GM19240 (cell line): ENCODE measurements around the gene PDE6H.

Experiments used
- DNase-seq: peaks from one replicate; pipeline ENCODE4 v3.0.0; 2011; ENCODE audit warnings: low spot score; ENCODE audit not compliant: insufficient read length

Gene PDE6H

DNA sequence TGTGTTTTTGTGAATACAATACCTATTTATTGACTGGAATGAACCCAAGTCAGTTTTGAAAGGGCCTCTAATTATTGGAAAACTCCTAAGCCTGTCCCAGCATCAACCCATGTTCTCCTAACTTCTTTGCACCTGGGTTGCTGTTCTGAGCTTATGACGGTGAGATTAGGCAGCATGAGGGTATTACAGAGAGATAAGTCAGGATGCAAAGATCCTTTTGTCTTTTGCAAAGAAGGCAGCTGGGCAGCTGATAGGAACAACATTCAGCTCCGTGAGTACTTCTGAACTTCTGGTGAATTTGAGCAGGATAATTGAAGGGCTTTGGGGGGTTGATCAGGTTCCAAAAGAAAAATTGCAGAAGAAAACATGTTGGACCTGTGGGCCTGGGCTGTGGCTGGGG, at the start of gene PDE6H:
Gene PDE6H, plus strand, starts transcription at position 227 of the 400 bp plus-strand sequence. CDS start 4,971 bp downstream, outside the sequence.
- DNase-seq: no peak

GRCh38 chr12:14923944-14924343, 48.9 kb upstream of the PDE6H start:
- no peak for DNase-seq

DNA sequence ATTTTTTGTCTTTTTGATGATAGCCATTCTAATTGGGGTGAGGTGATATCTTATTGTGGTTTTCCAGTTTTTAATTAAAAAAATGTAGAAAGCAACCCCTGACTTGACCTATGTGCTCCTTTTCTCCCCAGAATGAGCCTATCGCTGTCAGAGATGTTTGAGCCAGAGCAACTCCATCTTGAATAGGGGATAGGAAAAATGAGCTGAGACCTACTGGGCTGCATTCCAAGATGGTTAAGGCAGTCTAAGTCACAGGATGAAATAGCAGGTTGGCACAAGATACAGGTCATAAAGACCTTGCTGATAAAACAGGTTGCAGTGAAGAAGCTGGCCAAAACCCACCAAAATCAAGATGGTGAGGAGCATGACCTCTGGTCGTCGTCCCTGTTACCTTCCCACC, 48.3 kb upstream of the PDE6H start:
- DNase-seq: no peak

DNA sequence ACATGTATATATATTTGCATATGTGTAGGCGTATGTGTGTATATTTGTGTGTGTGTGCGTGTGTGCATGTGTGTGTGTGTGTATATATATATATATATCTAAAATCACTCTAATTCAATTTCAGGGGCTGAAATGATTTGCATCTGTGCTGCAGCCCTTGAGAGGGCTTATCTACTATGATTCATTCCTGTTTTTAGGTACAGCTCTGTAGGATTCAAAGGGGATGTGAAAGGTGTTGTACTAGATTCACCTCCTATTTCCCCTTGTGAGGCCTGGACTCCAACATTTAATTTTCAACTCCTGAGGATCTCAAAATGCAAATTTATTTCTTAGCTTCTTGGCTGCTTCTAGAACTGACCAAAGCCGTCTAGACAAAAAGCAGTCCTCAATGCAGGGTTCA, 45.6 kb upstream of the PDE6H start:
- DNase-seq: no peak

DNA sequence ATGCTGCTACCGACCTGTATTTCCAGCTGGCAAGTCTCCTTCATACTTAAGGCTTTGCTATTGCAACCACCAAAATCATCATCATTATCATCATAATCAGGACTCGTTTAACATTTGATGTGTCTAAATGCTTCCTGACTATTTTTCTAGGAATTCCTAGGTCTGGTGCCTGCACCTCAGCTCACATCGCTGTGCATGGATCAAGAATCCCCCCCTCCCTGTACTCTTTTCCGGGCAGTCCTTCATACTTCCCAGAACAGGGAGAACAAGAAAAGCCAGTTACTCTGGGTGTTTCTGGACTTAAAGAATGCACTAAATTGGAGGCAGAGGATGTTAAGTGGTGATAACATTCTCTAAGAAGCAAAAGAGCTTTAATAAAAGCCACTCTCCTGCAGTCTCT, 43.9 kb upstream of the PDE6H start:
- DNase-seq: no peak

DNA sequence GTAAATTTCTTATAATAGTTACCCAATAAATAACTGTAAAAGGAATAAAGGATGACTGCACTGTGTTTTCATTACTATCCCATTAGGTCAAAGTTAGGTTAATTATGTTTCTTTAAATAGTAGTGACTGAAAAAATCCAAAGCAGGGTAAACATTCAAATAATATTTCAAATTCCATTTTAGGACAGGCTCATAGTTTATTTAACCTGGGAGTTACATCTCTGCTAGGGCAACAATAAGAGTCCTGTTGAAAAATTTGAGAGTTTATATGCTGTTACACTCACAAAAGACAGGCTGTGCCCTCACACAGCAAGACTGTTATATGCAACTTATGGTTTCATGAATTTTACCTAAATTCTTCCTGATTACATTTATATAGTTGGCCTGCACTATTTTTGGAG, 42.5 kb upstream of the PDE6H start:
- no peak for DNase-seq

DNA sequence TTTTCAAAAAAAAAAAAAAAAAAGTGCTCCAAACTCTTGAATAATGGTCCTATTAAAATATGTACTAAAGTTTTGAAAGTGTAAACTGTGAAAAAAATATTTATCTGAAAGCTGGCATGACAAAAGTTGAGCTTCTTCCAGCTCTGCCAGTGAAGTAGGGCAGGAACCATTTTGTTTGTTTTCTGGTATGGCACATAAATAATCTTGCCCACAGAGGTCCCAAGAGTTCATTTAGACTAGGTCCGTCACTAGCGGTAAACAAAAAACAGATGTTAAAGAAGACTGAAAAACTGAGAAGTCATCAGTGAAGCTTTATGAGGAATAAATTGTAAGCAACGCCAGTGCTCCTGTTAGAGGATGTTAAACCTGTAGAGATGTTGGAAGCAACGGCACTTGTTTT, 41.5 kb upstream of the PDE6H start:
- no peak for DNase-seq

DNA sequence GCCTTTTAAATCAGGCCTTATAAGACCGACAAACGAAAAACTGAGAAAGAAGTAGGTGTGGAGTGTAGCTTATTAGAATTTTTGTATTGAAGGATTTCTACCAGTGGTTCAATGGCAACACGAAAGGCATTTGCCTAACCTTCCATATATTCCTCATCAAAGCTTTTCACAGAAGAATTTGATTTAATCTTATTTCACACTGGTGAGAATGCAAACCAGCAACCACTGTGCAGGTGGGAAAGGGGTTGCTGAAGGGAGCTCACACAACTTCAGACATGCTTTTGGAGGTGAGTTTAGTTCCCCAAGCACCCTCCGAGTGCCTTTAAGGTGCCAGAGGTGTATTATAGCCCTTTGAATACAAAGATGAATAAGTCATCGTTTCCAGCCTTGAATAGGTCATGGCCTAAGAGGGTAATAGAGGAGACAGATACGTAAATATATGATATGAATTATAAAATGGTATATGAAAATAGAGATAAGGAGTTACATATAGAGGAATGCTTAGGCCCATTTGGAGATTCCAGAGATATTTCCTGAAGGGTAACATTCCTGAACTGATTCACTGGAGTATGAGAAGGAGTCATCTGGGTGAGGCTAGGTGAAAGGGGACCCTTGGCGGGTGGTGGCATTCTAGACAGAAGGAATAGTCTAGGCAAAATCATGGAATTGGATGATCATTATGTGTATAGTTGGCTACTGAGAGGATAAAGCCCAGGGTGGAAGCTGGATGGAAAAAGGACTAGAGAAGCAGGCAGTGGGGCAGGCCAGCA, 40.9 kb upstream of the PDE6H start:
- DNase-seq: no peak

DNA sequence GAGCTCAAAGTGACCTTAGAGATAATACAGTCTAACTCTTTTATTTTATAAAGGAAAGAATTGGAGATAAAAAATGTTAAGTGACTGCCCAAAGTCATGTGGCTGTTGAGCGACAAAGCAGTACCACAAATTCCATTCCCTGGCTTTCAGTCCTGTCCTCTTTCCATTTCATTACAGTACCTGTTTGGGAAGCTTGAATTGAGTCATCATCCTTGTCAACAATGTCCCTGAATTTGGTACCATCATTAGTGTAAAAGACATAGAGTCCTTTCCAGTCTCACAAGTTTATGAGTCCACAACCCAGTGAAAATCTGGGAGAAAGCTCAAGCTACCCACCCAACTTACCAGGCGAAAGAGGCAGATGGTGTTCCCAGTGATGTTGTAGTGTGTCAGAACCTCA, 38.3 kb upstream of the PDE6H start:
- no peak for DNase-seq

- DNase-seq: no peak
Observed at GRCh38 chr12:14935031-14935430, 37.8 kb upstream of the PDE6H start.

DNA sequence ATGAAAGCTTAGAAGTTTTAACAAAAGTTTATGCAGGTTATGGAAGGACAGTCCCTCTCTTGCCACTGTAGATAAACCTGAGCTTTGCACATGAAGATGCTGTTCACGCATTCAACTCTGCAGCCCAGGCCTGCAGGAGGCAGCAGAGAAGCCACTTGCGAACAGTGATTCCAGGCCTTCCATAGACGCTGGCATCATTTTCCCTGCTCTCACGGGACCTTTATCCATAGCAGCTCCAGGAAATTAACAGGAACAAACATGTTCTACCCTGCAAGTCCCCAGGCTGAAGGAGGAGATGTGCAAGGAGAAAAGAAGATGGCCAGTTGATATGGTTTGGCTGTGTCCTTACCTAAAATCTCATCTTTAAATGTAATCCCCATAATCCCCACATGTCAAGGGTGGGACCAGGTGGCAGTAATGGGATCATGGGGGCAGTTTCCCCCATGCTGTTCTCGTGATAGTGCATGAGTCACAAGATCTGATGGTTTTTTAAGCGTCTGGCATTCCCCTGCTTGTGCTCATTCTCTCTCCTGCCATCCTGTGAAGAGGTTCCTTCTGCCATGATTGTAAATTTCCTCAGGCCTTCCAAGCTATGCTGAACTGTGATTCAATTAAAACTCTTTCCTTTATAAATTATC, 36.5 kb upstream of the PDE6H start:
- DNase-seq: no peak

GRCh38 chr12:14937014-14937413, 35.8 kb upstream of the PDE6H start:
- no peak for DNase-seq

DNA sequence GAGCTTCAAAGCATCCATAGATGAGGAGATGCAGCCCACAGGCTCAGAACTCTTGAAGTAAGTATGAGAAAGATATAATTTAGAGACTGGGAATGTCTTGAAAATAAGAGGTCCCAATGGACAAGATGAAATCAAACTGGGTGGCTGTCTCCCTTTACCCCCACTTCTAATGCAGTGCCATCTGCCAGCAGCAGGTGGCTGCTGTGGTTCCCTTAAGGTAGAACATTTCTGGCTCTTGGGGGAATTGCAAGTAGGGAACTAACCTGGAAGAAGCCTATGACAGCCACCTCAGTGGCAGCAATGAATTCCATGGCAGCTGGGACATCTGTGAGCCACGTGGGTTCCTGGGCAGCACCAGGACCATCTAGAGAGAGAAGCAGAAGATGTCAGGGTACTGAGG, 35.2 kb upstream of the PDE6H start:
- DNase-seq: no peak

DNA sequence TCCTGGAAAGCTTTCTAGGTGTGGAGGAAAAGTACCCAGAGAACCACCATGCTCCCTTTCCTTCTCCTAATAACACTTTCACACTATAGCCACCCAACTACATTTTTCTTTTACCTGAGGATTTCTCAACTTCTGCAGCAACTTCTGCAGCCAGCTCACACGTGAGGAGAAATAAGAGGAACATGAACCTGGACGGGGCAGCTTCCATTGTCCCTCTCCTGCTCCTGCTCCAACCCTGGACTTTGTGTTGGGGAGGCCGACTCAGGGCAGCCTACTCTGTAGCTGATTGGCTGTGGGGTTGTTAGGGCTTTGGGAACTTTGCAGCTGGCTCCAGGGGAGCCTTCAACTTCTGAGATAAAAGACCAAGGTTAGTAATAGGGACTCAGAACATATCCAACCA, 34.5 kb upstream of the PDE6H start, which contains the start of gene ERP27:
Gene ERP27, minus strand, starts transcription at position 237 of the 400 bp plus-strand sequence. Its CDS starts 29 bp downstream, at position 208.
- no peak for DNase-seq

DNA sequence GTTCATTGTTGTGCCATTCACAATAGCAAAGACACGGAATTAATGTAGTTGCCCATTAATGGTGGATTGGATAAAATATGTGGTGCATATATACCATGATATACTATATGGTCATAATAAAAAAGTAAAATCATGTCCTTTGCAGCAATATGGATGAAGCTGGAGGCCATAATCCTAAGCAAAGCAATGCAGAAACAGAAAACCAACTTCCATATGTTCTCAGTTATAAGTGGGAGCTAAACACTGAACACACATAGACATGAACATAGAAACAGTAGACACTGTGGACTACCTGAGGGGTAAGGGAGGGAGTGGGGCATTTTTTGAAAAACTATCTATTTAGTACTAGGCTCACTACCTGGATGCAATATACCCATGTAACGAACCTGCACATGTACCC, 31.5 kb upstream of the PDE6H start:
- DNase-seq: no peak

DNA sequence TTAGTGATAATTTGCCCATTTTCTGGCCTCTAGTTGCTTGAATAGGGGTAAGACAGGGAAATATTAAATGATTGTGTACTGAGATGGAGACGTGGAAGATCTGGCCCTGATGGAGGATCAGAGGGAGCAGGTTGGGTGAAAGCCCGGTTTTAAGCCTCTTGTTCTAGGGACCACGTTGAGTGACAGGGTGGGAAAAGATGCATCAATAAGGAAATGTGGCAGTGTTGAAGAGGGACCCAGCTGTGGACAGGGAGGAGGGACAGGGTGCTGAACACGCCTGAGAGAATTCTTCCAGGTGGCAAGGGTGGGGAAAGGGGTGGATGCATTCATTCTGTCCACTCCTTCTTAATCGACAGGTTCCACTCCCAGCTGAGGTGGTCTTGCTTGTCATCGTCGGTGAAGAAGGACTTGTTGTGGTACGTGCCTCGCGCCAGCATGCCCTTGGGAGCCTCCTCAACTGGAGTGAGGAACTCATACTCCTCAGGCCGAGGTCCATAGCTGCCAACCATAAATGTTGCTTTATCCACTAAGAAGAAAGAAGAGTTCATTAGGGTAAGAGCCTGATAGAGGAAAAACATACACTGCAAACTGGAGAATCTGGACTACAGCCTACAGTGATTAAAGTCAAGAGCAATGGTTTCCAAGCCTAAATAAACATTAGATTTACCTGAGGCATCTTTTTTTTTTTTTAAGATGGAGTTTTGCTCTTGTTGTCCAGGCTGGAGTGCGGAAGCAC, 30.5 kb upstream of the PDE6H start:
- no peak for DNase-seq

- no peak for DNase-seq
Observed at GRCh38 chr12:14946162-14946561, 26.7 kb upstream of the PDE6H start.

- DNase-seq: no peak
Observed at GRCh38 chr12:14946861-14947260, 26.0 kb upstream of the PDE6H start.

DNA sequence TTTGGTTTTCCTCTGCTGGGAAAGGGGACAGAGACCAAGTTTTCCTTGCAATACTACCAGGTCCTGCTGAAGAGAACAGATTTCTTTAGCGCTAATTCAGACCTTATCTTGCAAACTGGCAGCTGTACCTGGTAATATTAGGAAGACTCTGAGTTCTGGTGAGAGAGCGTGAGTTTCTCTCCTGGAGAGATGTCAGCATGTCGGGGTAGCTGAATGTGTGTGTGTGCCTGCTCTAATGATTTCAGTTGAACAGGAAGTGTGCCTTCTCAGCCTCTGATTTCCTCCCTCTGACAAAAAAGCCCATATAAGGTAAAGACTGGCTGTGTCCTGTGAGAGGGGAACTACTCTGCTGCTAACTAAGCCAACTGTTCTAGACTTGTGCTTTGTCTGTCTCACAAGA, 24.2 kb upstream of the PDE6H start:
- peak; percentile 61 for DNase-seq

- no peak for DNase-seq
Observed at GRCh38 chr12:14949631-14950030, 23.2 kb upstream of the PDE6H start.

DNA sequence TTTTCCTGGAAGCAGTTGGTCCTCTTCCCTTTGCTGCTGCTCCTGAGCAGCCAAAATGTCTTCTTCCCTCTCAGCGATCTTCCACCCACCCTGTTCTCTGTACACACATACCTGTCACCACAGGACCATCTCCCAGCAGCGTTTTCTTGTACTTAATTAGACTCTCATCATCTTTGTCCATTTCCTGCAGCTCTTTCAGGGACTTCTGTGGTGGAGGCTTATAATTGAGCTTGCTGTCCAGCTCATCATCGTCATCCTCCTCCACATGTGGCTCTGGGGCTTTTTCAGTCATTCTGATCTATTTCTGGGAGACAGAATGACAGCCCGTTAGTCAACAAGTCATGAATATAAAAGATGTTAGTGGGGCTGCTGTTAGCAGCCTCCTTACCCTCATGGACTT, 22.4 kb upstream of the PDE6H start:
- DNase-seq: no peak

- DNase-seq: no peak
Observed at GRCh38 chr12:14950982-14951746, 21.7 kb upstream of the PDE6H start.
